GM19438 (cell line): ENCODE results near the gene CFD.

Source experiments
- ATAC-seq: cut with Tn5 transposase; IDR thresholded peaks from one replicate; pipeline ENCODE4 v1.9.1; 2021; ENCODE audit warnings: low read depth; ENCODE audit not compliant: unreplicated experiment

Gene CFD

DNA sequence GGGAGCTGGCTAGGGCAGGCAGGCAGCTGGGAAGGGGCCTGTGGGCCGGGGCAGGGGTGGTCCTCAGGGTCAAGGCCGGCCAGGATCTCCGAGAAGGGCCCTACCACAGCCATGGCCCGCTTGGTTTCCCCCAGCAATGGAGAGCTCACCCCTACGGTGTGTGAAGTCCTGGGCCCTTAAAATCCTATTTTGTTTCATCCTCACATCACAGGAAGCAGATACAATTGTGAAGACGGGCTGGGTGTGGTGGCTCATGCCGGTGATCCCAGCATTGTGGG lies 42.6 kb downstream of the CFD start:
- no peak for ATAC-seq

DNA sequence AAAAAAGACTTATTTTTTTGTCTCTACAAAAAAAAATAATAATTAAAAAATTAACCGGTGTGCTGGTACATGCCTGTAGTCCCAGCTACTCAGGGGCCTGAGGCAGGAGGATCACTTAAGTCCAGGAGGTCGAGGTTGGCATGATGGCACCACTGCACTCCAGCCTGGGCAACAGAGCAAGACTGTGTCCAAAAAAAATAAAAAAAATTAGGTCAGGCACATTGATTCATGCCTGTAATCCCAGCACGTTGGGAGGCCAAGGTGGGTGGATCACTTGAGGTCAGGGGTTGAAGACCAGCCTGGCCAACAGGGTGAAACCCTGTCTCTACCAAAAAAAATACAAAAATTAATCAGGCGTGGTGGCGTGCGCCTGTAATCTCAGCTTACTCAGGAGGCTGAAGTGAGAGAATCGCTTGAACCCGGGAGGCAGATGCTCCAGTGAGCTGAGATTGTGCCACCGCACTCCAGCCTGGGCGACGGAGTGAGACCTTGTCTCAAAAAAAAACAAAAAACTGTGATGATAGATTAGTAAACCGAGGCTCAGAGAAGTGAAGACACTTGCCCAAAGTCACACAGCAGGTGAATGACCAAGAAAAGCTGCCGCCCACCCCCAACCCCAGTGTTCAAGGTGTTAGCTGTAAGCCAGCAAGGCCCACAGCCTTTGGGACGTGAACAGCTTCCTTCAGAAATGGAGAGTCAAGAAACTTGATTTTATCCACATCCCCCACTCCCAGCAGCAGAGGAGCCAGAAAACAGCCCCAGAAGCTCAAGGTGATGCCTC lies 43.2 kb downstream of the CFD start:
- no peak for ATAC-seq

DNA sequence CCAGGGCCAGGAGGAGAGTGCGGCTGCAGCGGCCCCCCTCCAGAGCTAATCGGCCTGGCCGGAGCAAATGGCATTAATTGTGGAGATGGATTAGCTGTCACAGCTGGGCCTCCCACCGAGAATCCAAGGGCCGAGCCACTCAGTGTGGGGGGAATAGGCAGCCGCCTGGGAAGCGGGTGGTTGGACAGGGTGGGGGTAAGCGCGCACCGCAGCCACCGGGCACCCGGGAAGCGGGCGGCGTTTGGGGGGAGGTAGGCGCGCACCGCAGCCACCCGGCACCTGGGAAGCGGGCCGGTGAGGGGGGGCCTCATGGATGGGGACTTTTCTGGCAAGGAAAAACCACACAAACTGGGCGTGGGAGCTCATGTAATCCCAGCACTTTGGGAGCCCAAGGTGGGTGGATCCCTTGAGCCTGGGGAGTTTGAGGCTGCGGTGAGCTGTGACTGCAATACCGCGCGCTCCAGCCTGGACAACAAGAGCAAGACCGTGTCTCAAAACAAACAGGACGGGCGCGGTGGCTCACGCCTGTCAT lies 43.9 kb downstream of the CFD start:
- no peak for ATAC-seq

DNA sequence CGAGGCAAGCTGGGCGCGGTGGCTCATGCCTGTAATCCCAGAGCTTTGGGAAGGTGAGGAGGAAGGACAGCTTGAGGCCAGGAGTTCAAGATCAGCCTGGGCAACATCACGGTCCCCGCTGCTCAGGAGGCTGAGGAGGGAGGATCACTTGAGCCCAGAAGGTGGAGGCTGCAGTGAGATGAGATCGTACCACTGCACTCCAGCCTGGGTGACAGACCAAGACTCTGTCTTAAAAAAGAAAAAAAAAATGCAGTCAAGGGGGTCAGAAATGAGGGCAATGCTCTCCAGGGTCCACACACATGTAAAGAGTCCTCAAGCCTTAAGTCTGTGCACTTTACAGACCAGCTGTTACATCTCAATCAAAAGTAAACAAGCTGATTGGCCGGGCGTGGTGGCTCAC lies 45.1 kb downstream of the CFD start:
- ATAC-seq = no peak

DNA sequence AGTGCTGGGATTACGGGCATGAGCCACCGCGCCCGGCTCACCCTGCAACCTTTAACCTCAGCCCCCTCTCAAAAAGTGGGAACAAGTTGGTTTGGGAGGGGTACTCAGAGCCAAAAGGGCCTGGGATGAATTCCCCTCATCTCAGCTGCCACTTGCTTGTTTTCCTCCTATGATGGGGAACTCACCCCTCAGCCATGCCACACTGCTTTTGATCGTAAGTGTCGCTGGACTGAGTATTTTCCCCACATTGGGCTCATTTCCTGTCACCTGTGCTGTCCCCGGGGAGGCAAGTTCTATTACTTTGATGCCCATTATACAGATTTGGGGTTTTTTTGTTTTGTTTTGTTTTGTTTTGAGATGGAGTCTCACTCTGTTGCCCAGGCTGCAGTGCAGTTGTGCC lies 47.0 kb downstream of the CFD start:
- ATAC-seq = no peak

DNA sequence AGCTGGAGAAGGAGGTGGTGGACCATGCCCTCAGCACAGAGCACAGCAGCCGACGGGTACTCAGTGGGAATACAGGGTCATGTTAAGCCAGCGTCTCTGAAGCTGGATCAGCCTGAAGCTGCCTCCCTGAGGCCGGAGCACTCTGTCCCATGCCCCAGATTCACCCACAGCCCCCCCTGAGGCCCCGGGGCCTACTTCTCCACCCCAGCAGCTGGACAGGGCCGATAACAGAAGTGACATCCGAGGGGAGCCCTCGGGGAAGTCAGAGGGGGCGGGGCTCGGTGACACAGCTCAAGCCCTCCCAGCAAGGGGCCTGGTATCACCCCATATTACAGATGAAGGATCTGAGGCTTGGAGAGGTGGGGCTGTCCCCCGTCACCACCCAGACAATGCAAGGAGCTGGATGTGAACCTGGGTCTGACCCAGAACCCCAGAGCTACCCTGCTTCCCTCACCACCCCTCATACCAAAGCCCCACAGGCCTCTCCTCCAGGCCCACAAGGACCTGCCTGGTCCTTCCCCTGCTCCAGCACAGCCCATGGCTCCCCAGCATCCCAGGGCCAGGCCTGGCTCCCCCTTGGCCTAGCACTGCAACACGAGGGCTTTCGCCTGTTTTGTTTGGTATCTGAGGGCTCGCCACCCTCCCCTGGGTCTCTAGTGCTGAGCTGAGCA lies 47.9 kb downstream of the CFD start:
- ATAC-seq = no peak

DNA sequence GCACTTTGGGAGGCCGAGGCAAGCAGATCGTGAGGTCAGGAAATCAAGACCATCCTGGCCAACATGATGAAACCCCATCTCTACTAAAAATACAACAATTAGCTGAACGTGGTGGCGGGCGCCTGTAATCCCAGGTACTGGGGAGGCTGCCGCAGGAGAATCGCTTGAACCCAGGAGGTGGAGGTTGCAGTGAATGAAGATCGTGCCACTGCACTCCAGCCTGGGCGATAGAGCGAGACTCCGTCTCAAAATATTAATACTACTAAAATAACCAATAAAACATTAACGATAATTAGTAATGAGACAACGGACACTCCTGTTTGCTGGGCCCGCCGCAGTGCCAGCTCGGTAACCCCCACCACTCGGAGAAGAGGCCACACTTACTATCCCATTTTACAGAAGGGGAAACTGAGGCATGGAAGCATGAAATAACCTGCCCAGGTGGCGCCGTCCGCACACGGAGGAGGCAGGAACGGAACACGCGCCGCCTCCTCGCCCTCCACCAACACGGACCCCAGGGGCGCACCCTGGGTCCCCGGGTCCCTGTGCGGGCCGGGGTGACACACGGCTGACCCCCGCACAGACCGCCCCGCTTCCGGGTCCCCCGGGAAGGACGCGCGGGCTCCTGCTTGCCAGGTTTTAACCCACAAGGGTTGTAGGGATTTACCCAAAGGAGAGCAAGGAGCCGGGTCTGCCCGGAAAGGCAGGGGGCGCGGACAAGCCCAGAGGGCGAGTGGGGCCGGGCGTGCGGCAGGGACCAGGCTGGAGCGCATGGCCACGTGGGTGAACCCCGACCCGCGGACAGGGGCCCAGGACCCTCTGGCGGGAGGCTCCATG lies 52.0 kb downstream of the CFD start:
- no peak for ATAC-seq

DNA sequence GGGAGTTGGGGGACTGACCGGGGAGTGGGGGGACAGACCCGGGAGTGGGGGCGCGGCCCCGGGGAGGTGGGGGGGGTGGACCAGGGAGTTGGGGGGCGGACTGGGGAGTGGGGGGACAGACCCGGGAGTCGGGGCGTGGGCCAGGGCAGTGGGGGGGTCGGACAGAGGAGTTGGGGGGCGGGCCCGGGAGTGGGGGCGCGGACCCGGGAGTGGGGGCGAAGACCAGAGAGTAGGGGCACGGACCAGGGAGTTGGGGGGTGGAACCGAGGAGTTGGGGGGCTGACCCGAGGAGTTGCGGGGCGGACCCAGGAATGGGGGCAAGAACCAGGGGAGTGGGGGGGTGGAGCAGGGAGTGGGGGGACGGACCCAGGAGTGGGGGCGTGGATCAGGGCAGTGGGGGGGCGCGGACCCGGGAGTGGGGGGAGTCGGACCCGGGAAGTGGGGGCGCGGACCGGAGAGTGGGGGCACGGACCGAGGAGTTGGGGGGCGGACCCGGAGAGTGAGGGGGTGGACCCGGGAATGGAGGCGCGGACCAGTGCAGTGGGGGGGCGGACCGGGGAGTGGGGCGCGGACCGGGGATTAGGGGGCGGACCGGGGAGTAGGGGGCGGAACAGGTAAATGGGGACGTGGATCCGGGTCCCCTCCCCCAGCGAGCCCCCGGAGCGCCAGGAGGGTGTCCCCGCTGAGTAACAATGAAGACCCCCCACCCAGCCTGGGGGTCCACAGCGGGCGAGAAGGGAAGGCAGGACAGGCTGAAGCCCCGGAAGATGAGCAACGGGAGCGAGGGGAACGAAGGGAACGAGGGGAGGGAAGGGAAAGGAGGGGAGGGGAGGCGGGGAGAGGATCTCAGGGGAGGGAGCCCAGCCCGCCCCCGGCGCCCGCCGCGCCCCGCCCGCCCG lies 53.0 kb downstream of the CFD start:
- ATAC-seq = no peak
